Aorta (tissue), 5 donors: ENCODE results near the gene MRTFA. TPM values are rescaled to one million over a fixed set of nuclear protein-coding genes. Genes with fewer than 3 reads are reported as not detected.
"Not testable (repeated sequence)": the region's sequence is repeated elsewhere in the genome, so short reads cannot be mapped to it uniquely, and the experiment has no call there.

Experiments used
- ATAC-seq: fragments of 200-7000 bp; cut with Tn5 transposase; one replicate; pipeline ENCODE4 v1.9.1; 2022; ENCODE audit warnings: moderate library complexity; ENCODE audit not compliant: low FRiP score
- DNase-seq, 2 donors: peaks; one replicate each; pipeline ENCODE4 v3.0.0-alpha.2; 2020
- H3K27ac ChIP-seq, 2 donors: one replicate each; pipeline ENCODE4 v1.5.1; 2013; ENCODE audit warnings: low read length in 2 of 2, mild to moderate bottlenecking in 2 of 2, moderate library complexity in 2 of 2, control low read depth in 1 of 2, inconsistent platforms in 1 of 2, low read depth in 1 of 2
- H3K27me3 ChIP-seq, 2 donors: one replicate each; pipeline ENCODE4 v1.6.1; 2013; ENCODE audit warnings: control low read depth in 1 of 2, low read length in 1 of 2, mild to moderate bottlenecking in 1 of 2, moderate library complexity in 1 of 2; ENCODE audit not compliant: insufficient read depth in 2 of 2, control insufficient read depth in 1 of 2
- H3K36me3 ChIP-seq, 2 donors: one replicate each; pipeline ENCODE4 v1.6.1; 2013; ENCODE audit warnings: control low read depth in 1 of 2, low read length in 1 of 2, mild to moderate bottlenecking in 1 of 2; ENCODE audit not compliant: insufficient read depth in 2 of 2, control insufficient read depth in 1 of 2
- H3K4me1 ChIP-seq, 2 donors: one replicate each; pipeline ENCODE4 v1.6.1; 2013; ENCODE audit warnings: low read length in 2 of 2, control low read depth in 1 of 2, mild to moderate bottlenecking in 1 of 2, moderate library complexity in 1 of 2; ENCODE audit not compliant: insufficient read depth in 2 of 2, control insufficient read depth in 1 of 2
- H3K4me3 ChIP-seq, 2 donors: one replicate each; pipeline ENCODE4 v1.5.1; 2013; ENCODE audit warnings: low read length in 2 of 2, control low read depth in 1 of 2, mild to moderate bottlenecking in 1 of 2
- H3K9me3 ChIP-seq: one replicate; pipeline ENCODE4 v1.6.1; 2013; ENCODE audit warnings: mild to moderate bottlenecking, low read length; ENCODE audit not compliant: control insufficient read depth
- WGBS, 2 donors: extraction: QIAGEN DNeasy Blood & Tissue Kit; methylation state at CpG; one replicate each; pipeline ENCODE4 v1.1.7; 2013; 5-methylcytosine and 5-hydroxymethylcytosine counted together
- intact Hi-C, 2 donors: fragments of 100-400 bp; cut with DNase I; formaldehyde crosslinking; loops; one replicate each; pipeline versions ENCODE4 v1.14.2 to v1.15.0; 2022
- polyA plus RNA-seq, 2 donors: library from polyadenylated mRNA; stranded (reverse); fragments of 200-250 nt; gene quantifications; one replicate each; pipeline ENCODE4 v1.2.3, GENCODE V29; 2013
- total RNA-seq, 2 donors: library from RNA; stranded (reverse); fragmentation: NEBNext Ultra II Directional; extraction: Animal tissue kit (Norgen Biotek cat#: 25700); gene quantifications; one replicate each; pipeline ENCODE4 v1.2.1, GENCODE V29; 2021
- donor health status: healthy with polysubstance abuse.
- donor health status: Bipolar disorder and iron deficiency.
- donor health status: DM: no; HTN: no; CAD: no.
- donor health status: DM: no; HTN: no; CAD: no.
- donor health status: DM: yes; HTN: yes; CAD: no.

Gene MRTFA
- total and polyA plus RNA-seq, 4 donors: 12.9 to 77.4 (median 51.9) TPM

- DNase-seq, H3K27me3 ChIP-seq, H3K4me3 ChIP-seq, H3K27ac ChIP-seq, intact Hi-C loops, H3K9me3 ChIP-seq, H3K36me3 ChIP-seq, ATAC-seq: not testable (repeated sequence)
- peaks cover 4 to 20% of the 10 kb centered on the region in 2 donors for H3K4me1 ChIP-seq
- WGBS, 2 donors: 61 to 62% methylated on average over 8 of the region's 8 CpGs
These were observed 128.5 kb downstream of the MRTFA start for GRCh38 chr22:40508046-40508445.

GRCh38 chr22:40507491-40507890 lies 129.0 kb downstream of the MRTFA start:
- ATAC-seq (no peak), DNase-seq (no peak)
- WGBS, 2 donors: 95% methylated on average over 6 of the region's 6 CpGs
- Histone ChIP-seq H3K36me3 (no peaks in the 10 kb centered on the region), H3K27ac (no peak overlapping the region), H3K27me3 (no peaks in the 10 kb centered on the region), H3K4me1 (peaks cover 4 to 20% of the 10 kb centered on the region in 2 donors), H3K4me3 (no peak overlapping the region), H3K9me3 (no peaks in the 10 kb centered on the region)
- intact Hi-C loops: no loop called here

GRCh38 chr22:40506762-40507161 lies 129.8 kb downstream of the MRTFA start:
- Histone ChIP-seq H3K27ac (no peak overlapping the region), H3K4me1 (peaks cover 4 to 18% of the 10 kb centered on the region in 2 donors), H3K4me3 (no peak overlapping the region), H3K36me3 (no peaks in the 10 kb centered on the region), H3K9me3 (no peaks in the 10 kb centered on the region), H3K27me3 (no peaks in the 10 kb centered on the region)
- intact Hi-C loops: no loop called here
- ATAC-seq: no peak
- WGBS, 2 donors: 72 to 84% methylated on average over 3 of the region's 3 CpGs
- DNase-seq: no peak

DNA sequence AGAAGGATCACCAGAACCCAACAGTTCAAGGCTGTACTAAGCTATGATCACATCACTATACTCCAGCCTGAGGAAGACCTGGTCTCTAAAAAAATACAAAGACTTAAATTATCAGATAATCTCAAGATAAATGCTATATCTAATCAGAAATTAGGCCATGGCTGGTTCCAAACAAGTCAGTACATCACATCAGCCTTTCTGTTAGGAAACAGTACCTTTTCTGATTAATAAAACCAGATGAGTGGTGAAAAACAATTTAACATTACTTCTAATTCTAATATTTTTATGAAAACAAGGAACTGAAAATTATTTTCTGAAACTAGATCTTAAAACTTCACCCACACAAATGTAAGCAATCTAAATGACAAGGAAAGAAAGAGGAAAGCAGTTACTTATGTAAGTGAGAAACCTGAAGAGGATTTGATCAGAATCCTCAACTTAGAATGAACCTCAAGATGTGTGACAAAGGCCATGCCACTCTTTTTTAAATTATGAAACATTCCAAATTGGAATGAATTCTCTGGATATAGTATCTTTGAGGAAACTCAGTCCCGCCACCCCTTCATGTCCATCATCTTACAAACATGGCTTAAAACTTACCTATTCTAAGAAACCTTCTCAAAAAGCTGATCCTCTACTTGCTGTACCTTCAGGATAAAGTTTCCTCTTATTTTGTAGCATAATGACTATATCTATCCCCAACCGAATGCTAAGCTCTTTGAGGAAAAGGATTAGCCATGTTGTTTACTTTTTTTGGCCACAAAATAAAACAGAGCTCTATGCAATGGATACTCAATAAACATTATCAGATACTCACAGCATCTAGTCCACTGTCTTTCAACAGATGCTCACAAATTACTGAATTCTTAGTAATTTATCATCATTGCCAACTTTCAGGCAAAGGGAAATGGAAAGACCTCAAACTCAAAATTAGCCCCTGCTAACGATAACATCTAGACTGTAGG lies 132.0 kb downstream of the MRTFA start:
- WGBS, 2 donors: 59 to 60% methylated on average over 3 of the region's 3 CpGs
- no peak overlapping the region for H3K4me3 ChIP-seq
- no peaks in the 10 kb centered on the region for H3K27me3 ChIP-seq
- H3K36me3 ChIP-seq: no peaks in the 10 kb centered on the region
- no peaks in the 10 kb centered on the region for H3K9me3 ChIP-seq
- intact Hi-C loops: no loop called here
- no peak overlapping the region for H3K27ac ChIP-seq
- no peaks in the 10 kb centered on the region for H3K4me1 ChIP-seq
- no peak for ATAC-seq
- DNase-seq: no peak

GRCh38 chr22:40502919-40503318 lies 133.6 kb downstream of the MRTFA start:
- H3K4me3 ChIP-seq: no peak overlapping the region
- no peaks in the 10 kb centered on the region for H3K9me3 ChIP-seq
- ATAC-seq (no peak), DNase-seq (no peak)
- H3K27me3 ChIP-seq: no peaks in the 10 kb centered on the region
- H3K27ac ChIP-seq: no peak overlapping the region
- H3K36me3 ChIP-seq: no peaks in the 10 kb centered on the region
- peaks cover 3 to 4% of the 10 kb centered on the region in 2 donors for H3K4me1 ChIP-seq
- intact Hi-C loops: no loop called here
- WGBS, 2 donors: 94 to 100% methylated on average over 1 of the region's 1 CpG

GRCh38 chr22:40500465-40500786 lies 136.1 kb downstream of the MRTFA start:
- intact Hi-C loops, H3K36me3 ChIP-seq, DNase-seq, H3K4me1 ChIP-seq, H3K27ac ChIP-seq, ATAC-seq, H3K9me3 ChIP-seq, H3K4me3 ChIP-seq, H3K27me3 ChIP-seq: not testable (repeated sequence)
- 85 to 89% methylated on average over 4 of the region's 5 CpGs for WGBS, 2 donors

DNA sequence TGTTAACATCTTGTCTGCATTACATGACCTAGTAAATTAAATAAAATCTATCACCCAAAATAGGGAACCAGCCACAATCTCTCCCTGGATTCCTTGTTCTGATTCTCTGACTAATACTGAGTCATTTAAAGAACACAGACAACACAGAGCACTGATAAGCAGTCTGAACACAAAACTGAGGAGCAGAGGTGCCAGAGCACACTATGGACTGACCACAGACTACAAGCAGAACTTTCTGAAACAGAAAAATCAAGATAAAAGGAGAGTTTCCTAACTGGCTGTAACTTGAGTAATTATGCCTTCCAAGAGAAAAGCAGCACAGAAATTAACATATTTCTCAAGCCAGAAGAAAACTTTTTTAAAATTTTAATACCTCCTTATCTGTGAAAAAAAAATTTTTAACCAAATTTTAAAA lies 137.3 kb downstream of the MRTFA start:
- peak overlapping the region in 1 of 2 donors; percentile 14 for H3K27ac ChIP-seq

DNA sequence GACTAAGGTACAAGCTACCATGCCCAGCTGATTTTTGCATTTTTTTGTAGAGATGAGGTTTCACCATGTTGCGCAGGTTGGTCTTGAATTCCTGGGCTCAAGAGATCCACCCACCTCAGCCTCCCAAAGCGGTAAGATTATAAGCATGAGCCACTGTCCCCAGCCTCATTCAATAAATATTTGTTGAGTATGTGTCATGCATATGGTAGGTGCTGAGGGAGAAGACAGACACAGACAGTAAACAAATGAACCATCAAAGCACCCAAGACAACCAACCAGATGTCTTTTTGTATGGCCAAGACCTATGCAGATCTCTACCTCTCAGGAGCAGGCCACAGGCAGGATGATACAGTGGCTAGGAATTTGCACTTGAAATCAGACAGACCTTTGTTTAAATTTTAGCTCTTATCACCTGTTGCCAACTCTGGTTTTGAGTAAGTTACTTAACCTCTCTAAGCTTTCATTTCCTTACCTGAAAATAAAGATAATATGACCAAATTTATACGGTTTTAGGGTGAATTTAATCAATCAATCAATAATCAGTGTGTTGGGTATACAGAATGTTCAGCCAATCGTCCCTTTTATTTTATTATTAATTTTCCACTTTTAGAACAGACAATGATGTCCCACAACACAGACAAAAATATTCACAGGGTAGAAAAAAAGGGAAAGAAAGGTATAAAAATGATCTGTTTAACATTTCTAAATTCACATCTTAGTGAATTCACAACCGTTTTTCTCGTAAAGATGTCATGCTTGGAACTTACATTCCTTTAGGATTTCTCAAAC lies 137.9 kb downstream of the MRTFA start:
- H3K27ac ChIP-seq: peak overlapping the region in 1 of 2 donors; percentile 14
- ATAC-seq (peak; percentile 41), DNase-seq (no peak)
- peaks cover 4 to 8% of the 10 kb centered on the region in 2 donors for H3K4me1 ChIP-seq
- H3K27me3 ChIP-seq: no peaks in the 10 kb centered on the region
- no peaks in the 10 kb centered on the region for H3K36me3 ChIP-seq
- no peaks in the 10 kb centered on the region for H3K9me3 ChIP-seq
- WGBS, 2 donors: 36 to 38% methylated on average over 6 of the region's 6 CpGs
- no peak overlapping the region for H3K4me3 ChIP-seq
- intact Hi-C loops: no loop called here

More for the DNA sequence above, 137.3 kb downstream of the MRTFA start:
- intact Hi-C loops: no loop called here
- H3K27me3 ChIP-seq: no peaks in the 10 kb centered on the region
- H3K36me3 ChIP-seq: no peaks in the 10 kb centered on the region
- H3K9me3 ChIP-seq: no peaks in the 10 kb centered on the region
- no peak overlapping the region for H3K4me3 ChIP-seq
- peak; percentile 92 for ATAC-seq
- DNase-seq: no peak
- peaks cover 4 to 8% of the 10 kb centered on the region in 2 donors for H3K4me1 ChIP-seq
